IMR-90 (cell line): ENCODE data around the gene SPINT2. TPM values are rescaled to one million over a fixed set of nuclear protein-coding genes. Genes with fewer than 3 reads are reported as not detected.

Experiments
- ATAC-seq: fragments of 200-7000 bp; cut with Tn5 transposase; 2 replicates; pipeline ENCODE4 v1.9.1; 2020; ENCODE audit warnings: low read depth, mild to moderate bottlenecking, moderate library complexity
- BruUV-seq: library from RNA; stranded (reverse); fragments of 400-500 nt; replicated peaks from 2 replicates; lab custom pipeline; 2021; lab: Mats Ljungman, UMichigan
- CTCF ChIA-PET: fragments of 300-600 bp; formaldehyde crosslinking; extraction: SDS; loops from one replicate; lab custom pipeline; 2021; ENCODE audit warnings: antibody characterized with exemption; lab: Yijun Ruan, JAX
- POLR2A ChIA-PET: fragments of 300-600 bp; sonication (Branson Sonifier 250); formaldehyde crosslinking; loops from one replicate; lab custom pipeline; 2022; ENCODE audit warnings: antibody characterized with exemption; ENCODE audit not compliant: unreplicated experiment; lab: Charles Lee
- DNase-seq: peaks from one replicate; pipeline ENCODE4 v3.0.0; 2013
- H2AFZ ChIP-seq: replicated peaks from 2 replicates; pipeline ENCODE3; 2013; ENCODE audit warnings: low read length, mild to moderate bottlenecking; ENCODE audit not compliant: poor library complexity
- H2AK5ac ChIP-seq: 2 replicates; pipeline ENCODE4 v1.6.1; 2013; ENCODE audit warnings: low read depth, low read length, inconsistent platforms
- H2AK9ac ChIP-seq: replicated peaks from 2 replicates; pipeline ENCODE3; 2013; ENCODE audit warnings: mild to moderate bottlenecking, low read depth, low read length, moderate library complexity; ENCODE audit not compliant: poor library complexity
- H2BK120ac ChIP-seq: 2 replicates; pipeline ENCODE4 v1.6.1; 2013; ENCODE audit warnings: low read depth, low read length, inconsistent platforms
- H2BK15ac ChIP-seq: 3 replicates; pipeline ENCODE4 v1.6.1; 2013; ENCODE audit warnings: low read depth, low read length, inconsistent platforms
- H2BK20ac ChIP-seq: 2 replicates; pipeline ENCODE4 v1.6.1; 2013; ENCODE audit warnings: low read depth, mild to moderate bottlenecking, inconsistent platforms, low read length, moderate library complexity
- H2BK5ac ChIP-seq: 2 replicates; pipeline ENCODE4 v1.6.1; 2013; ENCODE audit warnings: mild to moderate bottlenecking, low read depth, low read length, inconsistent platforms; ENCODE audit not compliant: poor library complexity, severe bottlenecking
- H3K14ac ChIP-seq: replicated peaks from 2 replicates; pipeline ENCODE4 v1.6.1; 2013; ENCODE audit warnings: low read depth, low read length, inconsistent platforms
- H3K18ac ChIP-seq: 2 replicates; pipeline ENCODE4 v1.6.1; 2013; ENCODE audit warnings: low read depth, low read length, control low read depth
- H3K23ac ChIP-seq: 2 replicates; pipeline ENCODE4 v1.6.1; 2013; ENCODE audit warnings: low read depth, low read length, inconsistent platforms
- H3K27ac ChIP-seq: 2 replicates; pipeline ENCODE4 v1.5.1; 2013; ENCODE audit warnings: mild to moderate bottlenecking, control low read depth, low read length; ENCODE audit not compliant: insufficient read depth
- H3K27me3 ChIP-seq: 2 replicates; pipeline ENCODE4 v1.6.1; 2013; ENCODE audit warnings: low read length; ENCODE audit not compliant: control insufficient read depth, insufficient read depth
- H3K36me3 ChIP-seq: 2 replicates; pipeline ENCODE4 v1.6.1; 2013; ENCODE audit warnings: low read length, mixed read lengths; ENCODE audit not compliant: control insufficient read depth, insufficient read depth
- H3K4ac ChIP-seq: 2 replicates; pipeline ENCODE4 v1.6.1; 2013; ENCODE audit warnings: low read depth, low read length, inconsistent platforms
- H3K4me1 ChIP-seq: 2 replicates; pipeline ENCODE4 v1.6.1; 2013; ENCODE audit warnings: low read length, mixed read lengths; ENCODE audit not compliant: control insufficient read depth, insufficient read depth
- H3K4me2 ChIP-seq: 2 replicates; pipeline ENCODE4 v1.6.1; 2013; ENCODE audit warnings: low read depth, mild to moderate bottlenecking, control low read depth, low read length, moderate library complexity
- H3K4me3 ChIP-seq: 2 replicates; pipeline ENCODE4 v1.5.1; 2013; ENCODE audit warnings: low read depth, mild to moderate bottlenecking, control low read depth, low read length, moderate library complexity; ENCODE audit not compliant: insufficient read depth
- H3K56ac ChIP-seq: 2 replicates; pipeline ENCODE4 v1.6.1; 2013; ENCODE audit warnings: low read length, inconsistent platforms; ENCODE audit not compliant: insufficient read depth; ENCODE audit errors: extremely low read depth
- H3K79me1 ChIP-seq, 2 experiments: 2 replicates each; pipeline ENCODE4 v1.6.1; 2013; ENCODE audit warnings: low read length in 2 of 2, inconsistent platforms in 1 of 2, low read depth in 1 of 2
- H3K9ac ChIP-seq: 2 replicates; pipeline ENCODE4 v1.6.1; 2013; ENCODE audit warnings: low read depth, low read length, control low read depth
- H3K9me1 ChIP-seq: 2 replicates; pipeline ENCODE4 v1.6.1; 2013; ENCODE audit warnings: low read length, inconsistent platforms; ENCODE audit not compliant: insufficient read depth
- H3K9me3 ChIP-seq: 2 replicates; pipeline ENCODE4 v1.6.1; 2013; ENCODE audit warnings: low read length; ENCODE audit not compliant: control insufficient read depth, insufficient read depth
- H4K20me1 ChIP-seq: 2 replicates; pipeline ENCODE4 v1.6.1; 2013; ENCODE audit warnings: low read length, inconsistent platforms; ENCODE audit not compliant: insufficient read depth
- H4K5ac ChIP-seq: 2 replicates; pipeline ENCODE4 v1.6.1; 2013; ENCODE audit warnings: mild to moderate bottlenecking, low read depth, low read length, control low read depth
- H4K8ac ChIP-seq, 2 experiments: 2 replicates each; pipeline ENCODE4 v1.6.1; 2013; ENCODE audit warnings: low read depth in 2 of 2, low read length in 2 of 2, control low read depth in 1 of 2, inconsistent platforms in 1 of 2
- H4K91ac ChIP-seq: 2 replicates; pipeline ENCODE4 v1.6.1; 2013; ENCODE audit warnings: low read depth, low read length, inconsistent platforms; ENCODE audit not compliant: insufficient read depth
- CEBPB ChIP-seq: IDR thresholded peaks from 2 replicates; pipeline ENCODE4 v1.6.1; 2012; ENCODE audit warnings: low read depth, low read length, improper control_type of control experiment
- CHD1 ChIP-seq: IDR thresholded peaks from 2 replicates; pipeline ENCODE4 v1.6.1; 2012; ENCODE audit warnings: low read depth, low read length, improper control_type of control experiment
- FOS ChIP-seq: fragments of 150-350 bp; IDR thresholded peaks from 2 replicates; pipeline ENCODE4 v1.6.1; 2016; ENCODE audit warnings: low read depth, low read length
- MXI1 ChIP-seq: IDR thresholded peaks from 2 replicates; pipeline ENCODE4 v1.6.1; 2012; ENCODE audit warnings: low read depth, mild to moderate bottlenecking, low read length, moderate library complexity, borderline replicate concordance
- RAD21 ChIP-seq: IDR thresholded peaks from 2 replicates; pipeline ENCODE4 v1.6.1; 2012; ENCODE audit warnings: low read length, improper control_type of control experiment
- SMC3 ChIP-seq: fragments of 150-350 bp; IDR thresholded peaks from 2 replicates; pipeline ENCODE4 v1.6.1; 2016; ENCODE audit warnings: low read depth, mild to moderate bottlenecking, antibody characterized with exemption, low read length, moderate library complexity
- USF2 ChIP-seq: fragments of 150-350 bp; IDR thresholded peaks from 2 replicates; pipeline ENCODE4 v1.6.1; 2017; ENCODE audit warnings: mild to moderate bottlenecking, antibody characterized with exemption, low read length, low read depth
- WGBS, 2 experiments: methylation state at CpG; one replicate each; pipeline versions ENCODE4 v1.1.5 to v1.1.7; 2013; ENCODE audit warnings: missing lambda C conversion rate in 2 of 2; ENCODE audit not compliant: insufficient read length in 1 of 2; ENCODE audit errors: extremely low coverage in 2 of 2; 5-methylcytosine and 5-hydroxymethylcytosine counted together
- dilution Hi-C: fragments of 300-500 bp; cut with HindIII; formaldehyde crosslinking; loops from one replicate; pipeline ENCODE4 v1.14.3; 2018; ENCODE audit warnings: low sequenced_read_pairs; ENCODE audit not compliant: unreplicated experiment
- in situ Hi-C: fragments of 300-500 bp; cut with MboI; formaldehyde crosslinking; loops from 3 replicates; pipeline ENCODE4 v1.14.3; 2019; ENCODE audit warnings: low sequenced_read_pairs, inconsistent platforms, mixed read lengths
- intact Hi-C: fragments of 100-400 bp; cut with micrococcal nuclease; formaldehyde crosslinking; loops from 2 replicates; pipeline ENCODE4 v1.10.0; 2022
- polyA plus RNA-seq, 3 experiments: library from polyadenylated mRNA; depleted of rRNA; stranded (reverse); fragments of >200 nt; gene quantifications; 2 replicates each; pipeline ENCODE4 v1.2.3, GENCODE V29; 2012; ENCODE audit warnings: low replicate concordance in 1 of 3
- total RNA-seq: library from RNA; depleted of rRNA; stranded (reverse); fragments of >200 nt; gene quantifications from 2 replicates; pipeline ENCODE4 v1.2.3, GENCODE V29; 2012

Gene SPINT2
- total and polyA plus RNA-seq, 2 of the 4 experiments (the other 2 are of a cell fraction) = 0.54 to 1.2 TPM

- no peaks in the 10 kb centered on the region for H4K20me1 ChIP-seq
- H3K27me3 ChIP-seq = no peaks in the 10 kb centered on the region
- no peaks in the 10 kb centered on the region for H3K9me3 ChIP-seq
- H3K4me2 ChIP-seq = no peak overlapping the region
- dilution Hi-C loops = no loop called here
- peak overlapping the region; percentile 38 for H2AFZ ChIP-seq
- H3K36me3 ChIP-seq = no peaks in the 10 kb centered on the region
- peaks cover 22% of the 10 kb centered on the region for H3K4me1 ChIP-seq
- BruUV-seq = no TSS peak
- no peak overlapping the region for H3K18ac ChIP-seq
- intact Hi-C loops = no loop called here
- CTCF ChIA-PET = no interaction called here
- POLR2A ChIA-PET = no interaction called here
- in situ Hi-C loops = no loop called here
- H4K8ac ChIP-seq = peak overlapping the region in 1 of 2 experiments; percentile 45; a peak in 1 of 4 replicates
- no peak overlapping the region for H2BK5ac ChIP-seq
- no peak overlapping the region for H2AK9ac ChIP-seq
- H3K79me1 ChIP-seq = no peaks in the 10 kb centered on the region
- no peak overlapping the region for H3K27ac ChIP-seq
- 0 out of 2 replicates have a peak overlapping the region, but pooled peaks have one; percentile 12 for H3K4ac ChIP-seq
- no peak overlapping the region for H2AK5ac ChIP-seq
- peaks cover 16% of the 10 kb centered on the region for H3K9me1 ChIP-seq
- H3K4me3 ChIP-seq = no peak overlapping the region
- DNase-seq (no peak), ATAC-seq (no peak)
- no peak overlapping the region for H3K56ac ChIP-seq
- H2BK15ac ChIP-seq = no peak overlapping the region
- H2BK20ac ChIP-seq = peak overlapping the region; percentile 25; the same call in 1 of the 2 replicates
- WGBS, 2 experiments = 76% methylated on average over 4 of the region's 9 CpGs; no CpG with 5 or more reads in 1 of the 2 experiments
- no peak overlapping the region; the same call in 1 of the 2 replicates for H4K91ac ChIP-seq
- H4K5ac ChIP-seq = no peak overlapping the region
- no peak overlapping the region for H3K23ac ChIP-seq
- no peak overlapping the region for H2BK120ac ChIP-seq
- no peak overlapping the region for H3K9ac ChIP-seq
- H3K14ac ChIP-seq = 0 out of 2 replicates have a peak overlapping the region, but pooled peaks have one; percentile 21
- no peak for TF ChIP-seq MXI1
- TF ChIP-seq USF2 = no peak
- TF ChIP-seq SMC3 = no peak
- TF ChIP-seq CEBPB = no peak
- no peak for TF ChIP-seq FOS
- TF ChIP-seq RAD21 = no peak
- TF ChIP-seq CHD1 = no peak
These were observed 10.4 kb downstream of the SPINT2 start for GRCh38 chr19:38274739-38275138.
